Chondrocyte (in vitro differentiated cells): ENCODE results near the gene CCDC83. TPM values are rescaled to one million over a fixed set of nuclear protein-coding genes. Genes with fewer than 3 reads are reported as not detected.

Experiments used
- DNase-seq: peaks from one replicate; pipeline ENCODE4 v3.0.0; 2021; ENCODE audit warnings: mixed read lengths, low spot score
- H3K27ac Mint-ChIP-seq: one replicate; pipeline ENCODE4 v1.8.0; 2021; ENCODE audit warnings: mild to moderate bottlenecking, moderate library complexity, mixed read lengths; ENCODE audit not compliant: unreplicated experiment
- H3K27me3 Mint-ChIP-seq: 2 replicates; pipeline ENCODE4 v1.8.0; 2021; ENCODE audit warnings: low read depth, mixed read lengths
- H3K36me3 Mint-ChIP-seq: 2 replicates; pipeline ENCODE4 v1.8.0; 2021; ENCODE audit warnings: low read depth, mixed read lengths
- H3K4me1 Mint-ChIP-seq: 2 replicates; pipeline ENCODE4 v1.8.0; 2021; ENCODE audit warnings: low read depth, mild to moderate bottlenecking, mixed read lengths
- H3K4me3 Mint-ChIP-seq: one replicate; pipeline ENCODE4 v1.8.0; 2021; ENCODE audit warnings: mild to moderate bottlenecking, moderate library complexity, mixed read lengths; ENCODE audit not compliant: unreplicated experiment
- H3K9me3 Mint-ChIP-seq: 2 replicates; pipeline ENCODE4 v1.8.0; 2021; ENCODE audit warnings: low read depth, mixed read lengths
- CTCF ChIP-seq: fragments of 200-600 bp; sonication (generic); IDR thresholded peaks from 2 replicates; pipeline ENCODE4 v1.5.0; 2021; ENCODE audit warnings: antibody characterized with exemption, mild to moderate bottlenecking, moderate library complexity
- total RNA-seq: library from RNA; stranded (reverse); gene quantifications from 3 replicates; pipeline ENCODE4 v1.2.1, GENCODE V29; 2021

Gene CCDC83
- total RNA-seq, 1 donor from 2014 or later = not detected

- H3K36me3 Mint-ChIP-seq = no peaks in the 10 kb centered on the region
- no peak overlapping the region for H3K27ac Mint-ChIP-seq
- H3K4me3 Mint-ChIP-seq = no peak overlapping the region
- no peak for TF ChIP-seq CTCF
- no peaks in the 10 kb centered on the region for H3K27me3 Mint-ChIP-seq
- no peaks in the 10 kb centered on the region for H3K9me3 Mint-ChIP-seq
- no peak for DNase-seq
- H3K4me1 Mint-ChIP-seq = peaks cover 52% of the 10 kb centered on the region
Observed at GRCh38 chr11:85825616-85826015, 29.6 kb upstream of the CCDC83 start.

- no peak for DNase-seq
- Mint-ChIP-seq H3K36me3 (no peaks in the 10 kb centered on the region), H3K27ac (peak overlapping the region; percentile 58), H3K4me3 (no peak overlapping the region), H3K9me3 (no peaks in the 10 kb centered on the region), H3K4me1 (peaks cover 49% of the 10 kb centered on the region), H3K27me3 (no peaks in the 10 kb centered on the region)
- peak; percentile 76 for TF ChIP-seq CTCF
Observed at GRCh38 chr11:85826116-85826855, 28.9 kb upstream of the CCDC83 start.

- Mint-ChIP-seq H3K36me3 (no peaks in the 10 kb centered on the region), H3K4me3 (no peak overlapping the region), H3K4me1 (peaks cover 36% of the 10 kb centered on the region), H3K27me3 (no peaks in the 10 kb centered on the region), H3K9me3 (no peaks in the 10 kb centered on the region), H3K27ac (peak overlapping the region; percentile 87)
- no peak for TF ChIP-seq CTCF
- no peak for DNase-seq
Observed at GRCh38 chr11:85827748-85828639, 27.2 kb upstream of the CCDC83 start.

GRCh38 chr11:85828640-85828978 is 26.6 kb upstream of the CCDC83 start:
- no peak overlapping the region for H3K4me3 Mint-ChIP-seq
- DNase-seq = no peak
- TF ChIP-seq CTCF = no peak
- H3K4me1 Mint-ChIP-seq = peaks cover 35% of the 10 kb centered on the region
- H3K9me3 Mint-ChIP-seq = no peaks in the 10 kb centered on the region
- no peaks in the 10 kb centered on the region for H3K36me3 Mint-ChIP-seq
- H3K27ac Mint-ChIP-seq = peak overlapping the region; percentile 87
- no peaks in the 10 kb centered on the region for H3K27me3 Mint-ChIP-seq

GRCh38 chr11:85829172-85829571 is 26.0 kb upstream of the CCDC83 start:
- H3K36me3 Mint-ChIP-seq = no peaks in the 10 kb centered on the region
- no peaks in the 10 kb centered on the region for H3K27me3 Mint-ChIP-seq
- no peak for TF ChIP-seq CTCF
- H3K9me3 Mint-ChIP-seq = no peaks in the 10 kb centered on the region
- H3K4me3 Mint-ChIP-seq = no peak overlapping the region
- DNase-seq = no peak
- H3K27ac Mint-ChIP-seq = no peak overlapping the region
- peaks cover 30% of the 10 kb centered on the region for H3K4me1 Mint-ChIP-seq
